Activated CD4-positive, CD25-positive, alpha-beta regulatory T cell treated with anti-CD3 and anti-CD28 coated beads, Interleukin-2, amount 50 U/mL, for 24 hours (primary cell): ENCODE measurements around the gene OR2T35.
"Not testable (repeated sequence)": the region's sequence is repeated elsewhere in the genome, so short reads cannot be mapped to it uniquely, and the experiment has no call there.

Experiments used
- ATAC-seq, 2 donors: fragments of 150-1000 bp; cut with Tn5 transposase; one replicate each; pipeline ENCODE4 v1.10.0; 2021; ENCODE audit warnings: mild to moderate bottlenecking in 1 of 2, moderate library complexity in 1 of 2

OR2T35 gene, protein sequence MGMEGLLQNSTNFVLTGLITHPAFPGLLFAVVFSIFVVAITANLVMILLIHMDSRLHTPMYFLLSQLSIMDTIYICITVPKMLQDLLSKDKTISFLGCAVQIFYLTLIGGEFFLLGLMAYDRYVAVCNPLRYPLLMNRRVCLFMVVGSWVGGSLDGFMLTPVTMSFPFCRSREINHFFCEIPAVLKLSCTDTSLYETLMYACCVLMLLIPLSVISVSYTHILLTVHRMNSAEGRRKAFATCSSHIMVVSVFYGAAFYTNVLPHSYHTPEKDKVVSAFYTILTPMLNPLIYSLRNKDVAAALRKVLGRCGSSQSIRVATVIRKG

DNA sequence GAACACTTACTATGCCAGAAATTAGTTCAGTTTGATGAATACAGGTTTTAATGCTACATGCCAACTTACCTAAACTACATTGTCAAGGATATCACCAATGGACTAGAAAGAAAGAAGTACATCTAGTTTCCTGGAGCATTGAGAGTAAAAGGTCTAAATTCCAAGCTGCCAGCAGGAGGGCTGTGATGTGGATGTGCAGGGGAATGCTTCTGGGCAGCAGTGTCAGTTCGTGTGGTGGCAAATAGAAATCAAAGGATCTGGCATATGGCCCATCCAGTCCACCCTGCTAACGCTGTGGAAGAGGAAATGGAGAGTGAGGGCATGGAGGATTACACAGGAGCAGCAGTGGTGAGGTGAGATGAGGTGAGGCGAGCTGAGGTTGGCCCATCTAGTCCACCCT lies at the start of gene OR2T35:
Gene OR2T35, minus strand, starts transcription at position 101 of the 400 bp plus-strand sequence. CDS start 6,020 bp downstream, outside the sequence.
- not testable (repeated sequence) for ATAC-seq

DNA sequence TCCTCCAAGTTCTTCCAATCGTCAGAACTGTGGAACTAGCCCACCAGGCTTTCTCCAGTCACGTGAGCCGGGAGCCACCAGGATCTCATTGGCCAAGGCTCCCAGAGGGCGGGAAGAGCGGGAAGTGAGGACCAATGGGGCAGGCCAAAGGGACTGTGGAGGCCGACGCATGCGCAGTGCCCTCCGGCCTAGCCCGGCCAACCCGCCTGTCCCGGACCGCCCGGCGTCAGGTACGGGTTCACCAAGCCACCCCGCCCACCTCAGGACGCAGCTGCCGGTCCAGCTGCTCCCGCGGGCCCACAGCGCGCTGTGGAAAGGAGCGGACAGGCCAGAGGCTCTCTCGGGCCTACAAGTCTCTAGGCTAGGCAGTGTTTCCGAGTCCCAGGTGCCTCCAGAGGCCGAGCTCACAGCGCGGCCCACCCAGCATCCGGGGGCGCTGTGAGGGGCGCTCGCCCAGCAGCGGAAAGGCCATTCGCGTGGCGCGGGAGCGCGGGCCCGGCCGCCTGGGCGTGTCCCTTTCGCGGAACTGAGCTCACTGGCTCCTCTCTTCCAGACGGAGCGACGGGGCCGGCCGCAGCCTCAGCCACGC lies 46.6 kb upstream of the OR2T35 start:
- no peak for ATAC-seq

DNA sequence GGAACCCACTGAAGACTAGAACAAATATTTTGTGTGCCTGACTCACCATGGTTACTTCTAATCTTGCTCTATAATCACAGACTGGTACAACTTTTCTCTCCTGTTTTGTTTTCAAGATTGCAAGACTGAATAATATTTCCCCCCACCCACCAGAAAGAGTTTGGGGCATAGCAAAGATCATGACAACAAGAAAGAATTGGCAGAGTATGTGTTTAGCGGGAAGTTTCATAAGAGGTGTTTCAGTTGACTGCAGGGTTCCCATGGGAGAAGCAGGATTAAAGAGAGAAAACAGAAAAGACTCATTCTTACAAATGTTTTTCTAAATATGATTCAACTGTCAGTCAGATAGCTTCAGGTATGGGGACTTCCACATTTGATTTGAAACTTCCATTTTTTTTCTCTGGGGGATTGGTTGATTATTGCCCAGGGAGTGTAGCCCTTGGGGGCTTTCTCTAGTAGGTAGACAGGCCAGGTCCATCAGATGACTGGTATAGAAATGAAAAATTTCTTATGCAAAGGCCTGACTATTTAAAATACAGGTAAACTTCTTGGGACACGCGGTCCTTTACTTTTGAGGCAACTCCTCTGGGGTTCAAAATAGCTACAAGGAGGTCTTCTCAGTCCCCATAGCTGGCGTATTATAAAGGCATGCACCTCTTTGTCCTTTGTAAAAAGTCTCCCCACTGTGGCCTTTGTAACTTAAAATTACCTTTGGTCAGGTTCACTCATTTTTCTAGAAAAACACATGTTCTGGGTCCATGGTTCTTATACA lies 43.6 kb upstream of the OR2T35 start:
- peak in 1 of 2 donors; percentile 38 for ATAC-seq

DNA sequence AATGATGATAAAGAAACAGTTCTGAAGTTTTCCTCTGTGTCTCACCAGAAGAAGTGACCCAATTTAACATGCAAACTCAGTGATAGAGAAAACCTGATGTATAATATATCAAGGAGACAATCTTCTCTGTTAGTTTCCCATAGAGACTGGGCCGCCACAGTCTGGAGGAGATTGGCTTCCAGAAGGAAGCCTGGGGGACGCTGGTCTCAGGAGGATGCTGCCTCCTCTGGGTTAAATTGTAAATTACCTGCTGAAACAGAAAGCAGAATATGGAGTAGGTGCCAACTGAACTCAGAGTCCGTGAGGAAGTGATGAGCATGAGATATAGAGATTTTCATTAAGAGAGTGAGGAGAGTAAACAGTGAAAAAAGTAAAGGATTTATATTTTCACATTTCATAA lies 41.7 kb upstream of the OR2T35 start:
- no peak for ATAC-seq

DNA sequence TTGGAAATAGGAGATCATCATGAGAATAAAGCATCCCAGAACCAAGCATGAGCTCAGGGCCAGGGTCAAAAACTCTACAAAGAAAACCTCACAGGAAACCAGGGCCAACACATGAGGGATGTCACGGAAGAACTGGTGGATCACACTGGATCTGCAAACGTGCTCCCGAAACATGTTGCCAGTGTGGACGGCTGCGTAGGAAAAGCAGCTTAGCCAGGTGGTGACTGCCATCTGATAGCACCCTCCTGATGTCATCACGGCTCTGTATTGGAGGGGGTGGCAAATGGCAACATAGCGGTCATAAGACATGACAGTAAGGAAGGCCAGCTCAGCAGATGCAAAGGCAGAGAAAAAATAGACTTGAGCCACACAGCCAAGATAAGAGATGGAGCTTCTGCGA lies 36.6 kb upstream of the OR2T35 start:
- ATAC-seq = no peak

DNA sequence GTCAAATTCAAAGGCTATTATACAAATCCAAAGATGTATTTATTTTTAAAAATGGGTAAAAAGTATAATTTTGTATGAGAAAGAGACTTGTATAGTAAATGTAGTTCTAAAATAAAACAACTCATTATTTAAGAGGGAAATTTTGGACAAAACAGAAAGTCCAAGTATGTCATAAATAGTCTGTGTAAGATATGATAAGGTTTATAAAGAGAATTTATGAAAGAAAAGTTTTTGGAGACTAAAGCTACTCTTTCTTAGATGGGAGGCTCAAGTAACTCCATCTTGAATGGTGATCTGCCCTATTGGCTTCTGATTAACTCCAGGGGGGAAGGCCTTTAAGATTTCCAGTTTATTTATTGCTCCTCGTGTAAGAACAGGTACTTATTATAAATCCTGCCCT lies 24.9 kb upstream of the OR2T35 start:
- no peak for ATAC-seq

DNA sequence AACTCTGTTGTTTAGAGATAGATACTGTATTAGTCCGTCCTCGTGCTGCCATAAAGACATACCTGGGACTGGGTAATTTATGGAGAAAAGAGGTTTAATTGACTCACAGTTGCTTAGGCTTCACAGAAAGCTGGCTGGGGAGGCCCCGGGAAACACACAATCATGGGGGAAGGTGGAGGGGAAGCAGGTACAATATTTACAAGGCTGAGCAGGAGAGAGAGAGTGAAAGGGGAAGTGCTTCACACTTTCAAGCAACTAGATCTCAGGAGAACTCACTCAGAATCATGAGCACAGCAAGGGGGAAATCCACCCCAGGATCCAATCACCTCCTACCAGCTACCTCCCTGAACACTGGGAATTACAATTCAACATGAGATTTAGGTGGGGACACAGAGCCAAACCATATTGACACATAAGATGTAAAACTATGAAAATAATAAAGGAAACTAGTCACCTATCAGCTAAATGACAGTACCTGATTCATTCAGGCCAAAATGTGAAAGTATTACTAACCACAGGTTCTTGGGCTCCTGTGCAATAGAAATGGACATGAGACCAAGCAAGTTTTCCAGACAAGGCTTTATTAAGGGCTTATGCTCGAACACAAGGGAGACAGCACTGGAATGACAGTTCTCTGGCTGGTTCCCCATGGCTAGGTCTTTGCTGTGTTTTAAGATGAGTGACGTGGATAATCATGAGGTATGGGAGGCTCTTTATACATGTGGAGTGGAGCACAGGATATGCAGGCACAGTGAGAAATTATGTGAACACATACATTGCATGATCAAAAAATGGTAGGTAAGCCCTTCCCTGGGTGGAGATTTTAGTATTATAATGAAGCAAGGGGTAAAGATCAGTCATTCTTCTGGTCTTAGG lies 18.6 kb upstream of the OR2T35 start:
- ATAC-seq = peak in 1 of 2 donors; percentile 45

DNA sequence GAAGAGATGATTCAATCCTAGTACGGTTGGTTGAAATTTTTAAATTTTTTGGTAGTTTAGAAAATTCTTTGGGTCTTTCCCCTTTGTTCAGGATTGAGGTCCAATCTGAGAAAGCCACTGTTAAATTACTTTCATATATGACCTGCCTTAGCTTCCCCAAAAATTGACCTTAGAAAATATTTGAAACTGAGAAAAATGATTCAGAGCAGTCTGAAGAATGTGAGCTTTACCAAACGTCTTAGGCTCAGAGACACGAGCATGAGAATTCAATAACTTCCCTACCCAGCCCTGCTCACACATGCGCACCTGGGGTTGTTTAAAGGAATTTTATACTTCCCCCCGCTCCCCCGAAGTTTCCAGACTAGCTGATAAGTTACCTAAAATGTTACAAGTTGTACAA lies 11.7 kb upstream of the OR2T35 start:
- ATAC-seq = not testable (repeated sequence)

DNA sequence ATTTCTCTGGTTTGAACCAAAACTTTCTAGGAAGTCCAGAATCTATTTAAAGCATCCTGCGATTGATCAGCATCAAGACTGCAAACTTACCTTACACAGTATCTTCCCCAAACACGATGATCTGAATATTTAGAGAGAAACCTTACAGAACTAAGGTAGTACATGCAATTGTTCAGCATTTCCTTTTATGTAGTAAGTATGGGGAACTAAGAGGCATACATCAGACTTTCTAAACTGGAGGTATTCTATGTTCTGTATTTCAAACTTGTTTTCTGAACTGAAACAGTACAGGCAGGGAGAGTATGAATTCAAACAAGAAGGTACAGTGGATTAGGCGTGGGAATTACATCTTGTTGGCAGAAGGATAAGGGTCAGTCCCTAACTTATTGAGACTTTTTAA lies 10.3 kb upstream of the OR2T35 start, which contains the start of gene OR2T27:
Gene OR2T27, minus strand, starts transcription at position 175 of the 400 bp plus-strand sequence. CDS start 4,644 bp downstream, outside the sequence.
- not testable (repeated sequence) for ATAC-seq

DNA sequence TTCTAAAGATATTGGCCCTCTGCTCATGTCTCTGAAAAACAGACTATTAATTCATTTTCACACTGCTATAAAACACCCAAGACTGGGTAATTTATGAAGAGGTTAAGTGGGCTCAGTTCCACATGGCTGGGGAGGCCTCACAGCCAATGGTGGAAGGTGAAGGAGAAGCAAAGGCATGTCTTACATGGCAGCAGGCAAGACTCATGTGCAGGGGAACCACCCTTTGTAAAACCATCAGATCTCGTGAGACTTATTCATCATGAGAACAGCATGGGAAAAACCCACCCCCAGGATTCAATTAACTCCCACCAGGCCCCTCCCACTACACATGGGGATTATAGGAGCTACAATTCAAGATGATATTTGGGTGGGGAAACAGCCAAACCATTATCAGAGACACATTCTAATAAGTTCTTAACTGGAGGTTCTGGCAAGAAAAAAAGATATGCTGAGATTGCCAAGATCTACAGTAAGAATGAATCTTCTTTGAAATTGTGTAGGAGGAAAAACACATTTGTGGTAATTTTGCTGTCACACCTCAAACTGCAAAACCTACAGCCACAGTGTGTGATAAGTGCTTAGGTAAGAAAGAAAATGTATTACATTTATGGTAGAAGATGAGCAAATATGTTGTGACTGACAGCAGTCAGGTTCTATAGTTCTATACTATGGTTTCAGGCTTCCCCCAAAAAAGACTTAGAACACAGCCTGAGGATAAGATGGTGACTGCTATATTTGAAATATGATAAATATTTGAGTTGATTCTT lies 3.9 kb upstream of the OR2T35 start:
- ATAC-seq = not testable (repeated sequence)

DNA sequence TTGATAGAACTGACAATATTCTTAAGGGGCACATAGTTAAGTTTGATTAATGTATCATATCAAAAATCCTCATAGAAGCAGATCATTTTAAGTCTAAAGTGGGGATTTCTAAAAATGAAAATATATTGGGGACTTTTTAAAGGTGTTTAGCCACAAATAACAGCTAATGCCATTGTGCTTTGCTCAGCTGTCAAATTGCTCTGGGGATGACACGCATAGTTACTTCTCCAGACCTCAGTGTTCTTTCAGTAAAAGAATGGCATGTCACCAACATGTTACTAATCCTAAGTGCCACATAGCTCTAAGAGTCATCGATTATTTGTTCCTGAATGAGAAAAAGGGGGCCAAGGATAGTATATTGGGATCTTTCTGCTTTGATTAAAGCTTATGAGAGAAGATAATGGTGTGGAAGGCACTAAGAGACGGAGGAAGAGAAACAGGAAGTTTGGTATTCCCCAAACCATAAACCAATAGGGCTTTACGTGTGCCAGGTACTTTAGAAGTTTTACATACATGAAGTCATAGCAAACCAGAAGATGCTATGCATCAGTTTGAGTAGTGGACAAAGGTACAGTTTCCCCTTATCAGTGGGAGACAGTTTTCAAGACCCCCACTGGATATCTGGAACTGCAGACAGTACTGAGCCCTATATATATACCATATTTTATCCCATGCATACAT lies 2.0 kb downstream of the OR2T35 start:
- peak in 1 of 2 donors; percentile 41 for ATAC-seq

DNA sequence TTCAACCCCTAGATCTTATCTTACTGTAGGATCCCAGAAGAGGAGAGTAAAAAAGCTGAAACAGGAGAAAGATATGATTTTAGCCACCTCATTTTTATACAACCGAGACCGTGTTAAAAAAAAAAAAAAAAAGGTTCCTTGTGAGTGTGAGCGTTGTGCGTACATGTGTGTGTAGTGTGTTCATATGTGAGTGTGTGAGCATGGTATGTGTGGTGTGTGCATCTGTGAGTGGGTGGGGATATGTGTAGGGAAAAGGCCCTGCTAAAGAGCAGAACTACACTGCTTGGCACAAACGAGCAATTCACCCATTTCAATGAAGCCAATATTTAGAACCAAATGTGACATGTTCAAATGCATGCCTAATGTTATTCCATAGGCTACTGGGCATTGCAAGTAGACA lies 3.5 kb downstream of the OR2T35 start:
- ATAC-seq = not testable (repeated sequence)

DNA sequence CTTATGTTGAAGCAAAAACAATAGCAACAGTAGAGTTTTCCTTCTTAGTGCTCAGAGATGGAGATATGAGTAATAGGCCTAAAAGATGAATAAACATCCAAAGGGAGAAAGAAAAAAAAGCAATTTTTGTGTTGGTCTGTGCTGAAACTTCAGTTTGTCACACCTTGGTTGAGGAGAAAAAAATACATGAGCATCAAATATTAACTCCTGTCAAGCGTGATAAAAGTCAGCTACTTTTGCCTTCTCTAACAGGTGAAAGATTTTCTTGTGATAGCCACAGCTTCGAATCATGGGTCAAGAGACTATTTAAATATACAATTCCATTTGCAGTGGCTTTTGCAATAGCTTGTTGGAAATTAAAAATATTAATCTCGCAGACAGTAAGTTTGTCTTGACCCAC lies 4.2 kb downstream of the OR2T35 start:
- not testable (repeated sequence) for ATAC-seq

DNA sequence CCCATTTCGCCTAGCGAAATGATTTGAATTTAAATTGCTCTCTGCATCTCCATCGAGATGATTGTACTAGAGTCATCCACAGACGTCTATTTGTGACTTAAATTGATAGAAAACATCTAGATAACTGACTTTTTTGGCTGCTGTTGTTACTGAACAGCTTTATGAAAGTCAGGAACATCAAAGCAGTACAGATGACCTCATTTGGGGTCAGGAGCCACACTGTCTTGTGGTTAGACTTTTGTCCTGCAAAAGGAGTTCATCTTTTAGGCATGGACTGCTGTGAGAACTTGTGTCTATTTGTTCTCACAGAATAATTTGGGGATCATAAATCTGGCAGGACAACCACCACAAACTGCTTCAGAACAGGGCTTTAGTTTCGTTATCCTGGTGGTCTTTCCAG lies 5.4 kb downstream of the OR2T35 start:
- not testable (repeated sequence) for ATAC-seq

DNA sequence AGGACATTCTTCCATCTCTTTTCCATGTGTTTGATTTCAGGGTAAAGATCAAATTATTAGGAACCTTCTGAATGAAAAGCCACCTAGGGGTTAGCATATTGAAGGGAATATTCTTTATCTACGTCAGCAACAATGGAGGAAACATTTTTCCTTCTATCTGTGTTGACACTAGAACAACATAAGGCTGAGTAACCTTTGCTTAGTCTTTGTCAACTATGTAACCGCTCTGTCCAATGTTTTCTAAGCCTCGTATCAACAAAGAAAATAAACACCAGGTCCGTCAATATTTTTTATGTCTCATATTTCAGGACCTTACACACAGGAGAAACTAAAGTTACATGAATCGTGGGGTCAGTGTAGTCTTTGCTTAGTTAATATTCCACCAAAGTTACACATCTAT lies 8.5 kb downstream of the OR2T35 start:
- ATAC-seq = not testable (repeated sequence)

DNA sequence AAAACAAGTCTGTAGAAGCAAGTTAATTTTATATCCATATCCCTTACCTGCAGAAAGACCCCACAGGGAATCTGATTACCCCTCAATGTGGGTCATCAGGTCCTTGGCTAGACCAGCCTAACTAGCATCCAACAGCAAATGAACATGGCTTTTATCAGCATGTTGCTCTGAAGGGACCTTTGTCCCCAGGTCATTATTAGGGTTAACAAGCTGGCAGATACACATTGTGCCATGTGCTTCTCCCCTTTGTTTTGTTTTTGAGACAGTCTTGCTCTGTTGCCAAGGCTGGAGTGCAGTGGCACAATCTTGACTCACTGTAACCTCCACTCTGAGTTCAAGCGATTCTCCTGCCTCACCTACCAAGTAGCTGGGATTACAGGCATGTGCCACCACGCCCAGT lies 10.1 kb downstream of the OR2T35 start, which contains the start of gene OR2T11:
Gene OR2T11, minus strand, starts transcription at position 101 of the 400 bp plus-strand sequence. CDS start 7,963 bp downstream, outside the sequence.
- ATAC-seq = not testable (repeated sequence)

DNA sequence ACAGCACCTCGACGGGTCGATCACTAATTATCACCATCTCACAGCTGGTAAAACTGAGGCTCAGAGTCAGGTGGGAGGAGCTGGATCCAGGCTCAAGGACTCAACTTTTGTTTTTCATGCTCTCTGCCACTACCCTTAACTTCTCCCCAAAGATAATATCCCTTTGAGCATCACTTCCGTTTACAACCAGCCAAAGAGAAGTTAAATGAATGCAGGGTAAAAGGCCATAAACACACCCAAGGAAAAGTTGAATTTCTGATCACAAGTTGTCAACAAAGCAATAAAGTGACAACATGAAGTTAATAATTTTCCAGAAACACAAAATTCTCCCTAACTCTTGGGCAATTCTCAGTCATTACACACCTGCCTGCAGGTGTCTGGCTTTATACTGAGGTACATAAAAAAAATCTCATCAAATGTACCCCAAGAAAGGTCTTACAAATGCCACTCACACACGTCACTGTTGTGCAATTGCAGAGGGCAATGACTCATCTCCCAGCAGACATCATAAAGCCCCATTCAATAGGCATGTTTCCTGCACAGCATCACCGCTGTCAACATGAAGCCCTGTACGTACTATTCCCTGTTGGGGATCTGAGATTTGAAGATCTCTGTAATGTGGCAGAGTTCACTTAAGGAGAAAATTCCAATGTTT lies 13.6 kb downstream of the OR2T35 start:
- ATAC-seq = no peak

DNA sequence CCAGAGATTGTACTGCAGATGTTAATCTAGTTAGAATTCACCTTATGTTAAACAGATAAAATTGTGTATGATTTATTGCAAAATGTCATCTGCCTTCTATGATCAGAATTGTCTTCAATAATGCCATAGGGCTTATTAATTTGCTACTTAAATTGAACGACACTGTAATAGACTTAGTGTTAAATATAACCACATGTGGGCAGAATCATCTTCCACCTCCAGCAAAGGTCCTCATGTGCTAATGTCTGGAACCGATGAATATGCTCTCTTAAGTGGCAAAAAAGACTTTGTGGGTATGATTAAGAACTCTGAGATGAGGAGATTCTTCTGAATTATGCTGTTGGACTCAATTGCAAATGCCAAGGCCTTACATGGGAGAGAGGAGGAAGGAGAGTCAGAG lies 14.5 kb downstream of the OR2T35 start:
- no peak for ATAC-seq

DNA sequence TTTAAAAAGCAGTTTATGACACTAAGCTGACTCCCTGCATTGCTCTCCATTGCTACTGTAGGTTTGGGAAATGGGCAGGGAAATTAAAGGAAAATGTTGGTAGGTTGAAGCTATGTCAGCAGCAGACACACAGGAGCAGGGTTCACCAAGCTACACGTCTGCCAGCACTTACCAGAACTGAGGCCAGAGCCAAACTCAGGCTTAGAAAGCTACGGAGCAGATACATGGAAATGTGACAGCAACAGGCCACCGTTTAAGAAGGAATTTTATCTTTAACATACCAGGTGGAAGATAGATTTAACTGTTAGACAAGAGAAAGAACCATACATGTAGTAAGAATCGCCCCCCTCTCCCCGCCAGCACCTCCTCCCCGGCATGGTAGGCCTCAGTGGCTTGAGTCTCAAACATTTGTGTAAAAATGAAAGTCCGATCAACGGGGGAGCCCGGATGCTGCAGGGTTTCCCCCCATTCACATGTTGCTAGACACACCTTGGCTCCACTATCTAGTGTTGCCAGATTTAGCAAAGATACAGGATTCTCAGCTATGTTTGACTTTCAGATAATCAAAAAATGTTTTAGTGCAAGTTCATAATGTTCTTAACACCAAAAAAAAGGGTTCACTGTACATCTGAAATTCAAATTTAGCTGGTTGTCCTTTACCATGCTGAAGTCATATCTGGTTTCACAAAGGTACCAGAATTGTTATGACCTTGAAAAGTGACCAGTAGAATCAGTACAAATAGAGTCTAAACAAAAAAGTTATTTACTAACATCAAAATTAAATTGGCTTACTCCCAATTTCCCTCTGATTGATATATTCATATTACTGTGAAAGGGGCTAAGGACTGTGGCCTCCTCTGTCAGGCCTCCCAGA lies 16.9 kb downstream of the OR2T35 start:
- no peak for ATAC-seq
